ENCODE measurements around the gene PNPLA1.

Gene PNPLA1

GRCh38 chr6:36266913-36267644 is 2.8 kb upstream of the PNPLA1 start:
- CTCF ChIA-PET, result interaction anchor here (0.6 to 1.7 kb wide), 2 partner anchors 35 to 403 kb away, joined by 3 to 6 read pairs; no protein-coding TSS in a partner anchor
- Histone ChIP-seq H3K4me3 (ENCODE audit: low read depth, low read length) (no peak overlapping the region), H3K9me3 (ENCODE audit: control insufficient read depth, insufficient read depth, low read depth, low read length) (no peaks in the 10 kb centered on the region), H3K4me1 (ENCODE audit: control insufficient read depth, insufficient read depth, low read length) (no peaks in the 10 kb centered on the region), H3K27ac (ENCODE audit: extremely low read depth, low read depth, low read length) (no peak overlapping the region), H3K36me3 (ENCODE audit: control insufficient read depth in 2 of 2, insufficient read depth in 1 of 2, low read length in 2 of 2) (no peaks in the 10 kb centered on the region)
- no peak for TF ChIP-seq ZNF23 (tag by site-specific recombination; IDR thresholded peaks at IDR 0.05; ENCODE audit: borderline replicate concordance)
- TF ChIP-seq, protein P1, sequence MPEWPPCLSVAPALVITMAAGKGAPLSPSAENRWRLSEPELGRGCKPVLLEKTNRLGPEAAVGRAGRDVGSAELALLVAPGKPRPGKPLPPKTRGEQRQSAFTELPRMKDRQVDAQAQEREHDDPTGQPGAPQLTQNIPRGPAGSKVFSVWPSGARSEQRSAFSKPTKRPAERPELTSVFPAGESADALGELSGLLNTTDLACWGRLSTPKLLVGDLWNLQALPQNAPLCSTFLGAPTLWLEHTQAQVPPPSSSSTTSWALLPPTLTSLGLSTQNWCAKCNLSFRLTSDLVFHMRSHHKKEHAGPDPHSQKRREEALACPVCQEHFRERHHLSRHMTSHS (tag by site-specific recombination; IDR thresholded peaks at IDR 0.05), result no peak
- TF ChIP-seq ZNF155 (tag by site-specific recombination; IDR thresholded peaks at IDR 0.05), result no peak
- no peak for TF ChIP-seq ZNF624 (tag by site-specific recombination; IDR thresholded peaks at IDR 0.05)
- no peak for TF ChIP-seq ZNF433 (tag by site-specific recombination; IDR thresholded peaks at IDR 0.05; ENCODE audit: low read depth)
- no peak for TF ChIP-seq KLF7 (tag by site-specific recombination; IDR thresholded peaks at IDR 0.05; ENCODE audit: borderline replicate concordance)
- TF ChIP-seq ZNF133 (tag by site-specific recombination; IDR thresholded peaks at IDR 0.05), result no peak
- TF ChIP-seq ZNF175 (tag by site-specific recombination; IDR thresholded peaks at IDR 0.05), result no peak
- TF ChIP-seq ZNF555 (tag by site-specific recombination; conservative IDR thresholded peaks at IDR 0.05), result no peak
- TF ChIP-seq ZNF514 (tag by site-specific recombination; IDR thresholded peaks at IDR 0.05), result no peak
- POLR2A ChIA-PET, result no interaction called here

GRCh38 chr6:36267731-36268477 is 2.0 kb upstream of the PNPLA1 start:
- no peak for TF ChIP-seq ZNF843 (tag by site-specific recombination; IDR thresholded peaks at IDR 0.05)
- TF ChIP-seq ZNF510 (tag by site-specific recombination; IDR thresholded peaks at IDR 0.05; ENCODE audit: insufficient replicate concordance), result no peak
- TF ChIP-seq ZNF501 (tag by site-specific recombination; IDR thresholded peaks at IDR 0.05), result no peak
- peak; percentile 16; the same call in 1 of the 2 replicates for TF ChIP-seq GLIS1 (tag by site-specific recombination; IDR thresholded peaks at IDR 0.05)
- no peak for TF ChIP-seq ZNF155 (tag by site-specific recombination; IDR thresholded peaks at IDR 0.05)
- no peak for TF ChIP-seq ZNF544 (tag by site-specific recombination; IDR thresholded peaks at IDR 0.05)
- peak; percentile 33; the same call in 1 of the 2 replicates for TF ChIP-seq REST (tag by site-specific recombination; IDR thresholded peaks at IDR 0.05)
- TF ChIP-seq ZNF580 (tag by site-specific recombination; IDR thresholded peaks at IDR 0.05), result 0 out of 2 replicates have a peak, but pooled peaks have one; percentile 21
- no peak for TF ChIP-seq FEZF1 (tag by site-specific recombination; IDR thresholded peaks at IDR 0.05)
- no peak for TF ChIP-seq KLF10 (tag by site-specific recombination; IDR thresholded peaks at IDR 0.05)
- TF ChIP-seq, protein P2, sequence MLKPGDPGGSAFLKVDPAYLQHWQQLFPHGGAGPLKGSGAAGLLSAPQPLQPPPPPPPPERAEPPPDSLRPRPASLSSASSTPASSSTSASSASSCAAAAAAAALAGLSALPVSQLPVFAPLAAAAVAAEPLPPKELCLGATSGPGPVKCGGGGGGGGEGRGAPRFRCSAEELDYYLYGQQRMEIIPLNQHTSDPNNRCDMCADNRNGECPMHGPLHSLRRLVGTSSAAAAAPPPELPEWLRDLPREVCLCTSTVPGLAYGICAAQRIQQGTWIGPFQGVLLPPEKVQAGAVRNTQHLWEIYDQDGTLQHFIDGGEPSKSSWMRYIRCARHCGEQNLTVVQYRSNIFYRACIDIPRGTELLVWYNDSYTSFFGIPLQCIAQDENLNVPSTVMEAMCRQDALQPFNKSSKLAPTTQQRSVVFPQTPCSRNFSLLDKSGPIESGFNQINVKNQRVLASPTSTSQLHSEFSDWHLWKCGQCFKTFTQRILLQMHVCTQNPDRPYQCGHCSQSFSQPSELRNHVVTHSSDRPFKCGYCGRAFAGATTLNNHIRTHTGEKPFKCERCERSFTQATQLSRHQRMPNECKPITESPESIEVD (tag by site-specific recombination; IDR thresholded peaks at IDR 0.05), result no peak
- no peak for TF ChIP-seq WT1 (tag by site-specific recombination; IDR thresholded peaks at IDR 0.05)
- H3K27ac ChIP-seq (ENCODE audit: extremely low read depth, low read depth, low read length), result no peak overlapping the region
- H3K9me3 ChIP-seq (ENCODE audit: control insufficient read depth, insufficient read depth, low read depth, low read length), result no peaks in the 10 kb centered on the region
- H3K4me1 ChIP-seq (ENCODE audit: control insufficient read depth, insufficient read depth, low read length), result no peaks in the 10 kb centered on the region
- H3K36me3 ChIP-seq (ENCODE audit: control insufficient read depth in 2 of 2, insufficient read depth in 1 of 2, low read length in 2 of 2), result no peaks in the 10 kb centered on the region
- ChIA-PET CTCF (interaction anchor here (0.6 kb wide), 1 partner anchor 402 kb away, joined by 3 read pairs; no protein-coding TSS in a partner anchor), POLR2A (no interaction called here)
- H3K4me3 ChIP-seq (ENCODE audit: low read depth, low read length), result no peak overlapping the region

All from HEK293 (cell line).